GM21737 (cell line): ENCODE data around the gene PDIA5.
A peak's percentile ranks its signal among the peaks of the same experiment; 100 is the strongest.

Experiments used
- ATAC-seq: cut with Tn5 transposase; IDR thresholded peaks from one replicate; pipeline ENCODE4 v1.9.1; 2021; ENCODE audit warnings: mild to moderate bottlenecking, moderate library complexity; ENCODE audit not compliant: unreplicated experiment

Gene PDIA5

DNA sequence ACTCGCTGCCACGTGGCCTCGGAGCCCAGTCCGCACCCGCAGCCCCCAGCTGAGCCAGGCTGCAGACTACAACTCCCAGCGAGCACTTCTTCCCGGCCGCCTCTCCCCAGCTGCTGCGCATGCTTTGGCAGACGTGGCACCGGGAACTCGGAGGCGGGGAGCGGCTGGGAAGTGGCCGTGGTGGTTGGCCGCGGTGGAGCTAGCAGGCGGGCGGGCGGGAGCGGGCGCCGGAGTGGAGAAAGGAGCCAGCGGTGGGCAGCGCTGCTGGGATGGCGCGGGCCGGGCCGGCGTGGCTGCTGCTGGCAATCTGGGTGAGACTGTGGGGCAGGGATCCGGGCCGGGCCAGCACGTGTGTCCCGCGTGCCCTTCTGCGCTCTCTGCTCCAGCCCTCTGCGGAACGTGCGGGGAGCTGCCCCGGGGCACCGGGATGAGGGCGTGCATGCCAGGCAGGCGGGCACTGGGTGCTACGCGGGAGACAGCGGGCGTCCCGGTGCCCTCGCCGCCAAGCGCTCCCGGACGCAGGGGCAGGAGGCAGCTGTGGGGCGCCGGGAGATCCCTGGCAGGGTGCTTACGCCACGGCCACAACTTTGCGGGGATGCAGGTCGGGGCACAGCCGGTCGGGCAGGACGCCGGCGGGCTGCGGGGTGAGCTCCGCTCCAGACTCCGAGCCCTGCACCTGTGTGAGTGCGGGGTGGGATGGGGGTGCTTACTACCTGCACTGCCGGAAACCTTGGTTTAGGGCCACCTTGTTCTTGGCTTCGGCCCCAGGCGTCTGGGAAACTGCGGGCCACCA is at the start of gene PDIA5:
TSS of gene PDIA5 (plus strand) at position 130 of the 793 bp plus-strand sequence. CDS start at position 270, 140 bp downstream.
- ATAC-seq, result peak; percentile 79

DNA sequence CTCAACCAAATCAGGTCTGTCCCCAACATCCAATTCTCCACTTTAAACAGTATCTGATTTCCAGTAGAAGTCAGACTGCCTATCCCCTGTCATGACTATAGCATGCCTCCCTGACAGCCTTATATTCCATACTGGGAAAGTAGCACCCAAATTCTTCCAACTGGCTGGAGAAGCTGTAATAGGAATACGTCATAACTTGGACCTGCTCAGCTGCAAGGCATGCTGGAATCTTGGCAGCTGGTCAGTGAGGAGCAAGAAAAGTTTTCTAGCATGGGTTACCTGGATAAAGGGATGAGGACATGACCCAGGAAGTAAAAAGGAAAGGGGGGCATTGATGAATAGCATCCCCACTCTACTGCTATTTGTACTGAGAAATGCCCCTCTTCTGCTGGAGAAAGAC is 48.1 kb upstream of the PDIA5 start:
- no peak for ATAC-seq

DNA sequence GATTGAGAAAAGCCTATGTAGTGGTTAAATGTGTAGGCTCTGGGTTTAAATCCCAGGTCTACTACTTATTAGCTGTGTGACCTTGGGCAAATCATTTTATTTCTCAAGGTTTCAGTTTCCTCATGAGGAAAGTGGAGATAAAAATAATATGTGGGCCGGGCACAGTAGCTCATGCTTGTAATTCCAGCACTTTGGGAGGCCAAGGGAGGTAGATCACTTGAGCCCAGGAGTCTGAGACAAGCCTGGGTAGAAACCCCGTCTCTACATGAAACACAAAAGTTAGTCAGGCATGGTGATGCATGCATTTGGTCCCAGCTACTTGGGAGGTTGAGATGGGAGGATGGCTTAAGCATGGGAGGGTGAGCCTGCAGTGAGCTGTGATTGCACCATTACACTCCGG is 47.7 kb upstream of the PDIA5 start:
- ATAC-seq, result no peak

DNA sequence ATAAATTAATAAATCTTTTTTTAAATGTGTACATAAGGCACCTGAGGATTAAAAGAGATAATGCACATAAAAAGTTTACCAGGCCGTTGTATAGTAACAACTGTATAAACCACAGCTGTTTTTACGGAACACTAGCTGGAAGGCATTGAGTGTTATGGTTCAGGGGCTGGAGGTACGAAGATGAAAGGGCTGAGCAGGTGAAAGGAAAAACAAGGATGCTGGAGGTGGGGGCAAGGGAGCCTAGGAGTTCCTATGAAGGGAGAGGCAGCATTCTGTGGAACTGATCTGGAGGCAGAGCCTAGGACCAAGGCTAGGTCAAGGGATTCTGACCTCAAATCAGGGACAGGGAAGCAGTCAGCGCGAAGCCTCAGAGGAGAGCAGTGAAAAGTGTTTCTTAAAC is 47.2 kb upstream of the PDIA5 start:
- ATAC-seq, result no peak

DNA sequence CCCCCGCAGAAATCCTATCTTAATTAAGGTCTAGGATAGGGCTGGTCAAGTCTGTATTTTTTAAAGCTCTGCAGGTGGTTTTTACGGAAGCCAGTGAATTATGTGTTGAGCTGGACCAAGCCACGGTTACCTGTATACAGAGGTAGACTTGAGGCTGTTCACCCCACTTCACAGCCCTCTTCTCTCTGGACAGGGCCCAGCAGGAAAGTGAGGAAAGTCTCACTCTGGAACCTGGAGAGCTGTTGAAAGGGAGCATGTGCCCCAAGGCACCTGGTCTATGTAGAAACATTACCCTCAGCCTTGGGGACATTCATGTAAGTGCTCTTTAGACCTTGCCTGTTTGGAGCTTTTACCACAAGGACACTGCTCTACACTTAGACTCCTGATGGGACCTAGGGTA is 46.1 kb upstream of the PDIA5 start:
- ATAC-seq, result no peak

DNA sequence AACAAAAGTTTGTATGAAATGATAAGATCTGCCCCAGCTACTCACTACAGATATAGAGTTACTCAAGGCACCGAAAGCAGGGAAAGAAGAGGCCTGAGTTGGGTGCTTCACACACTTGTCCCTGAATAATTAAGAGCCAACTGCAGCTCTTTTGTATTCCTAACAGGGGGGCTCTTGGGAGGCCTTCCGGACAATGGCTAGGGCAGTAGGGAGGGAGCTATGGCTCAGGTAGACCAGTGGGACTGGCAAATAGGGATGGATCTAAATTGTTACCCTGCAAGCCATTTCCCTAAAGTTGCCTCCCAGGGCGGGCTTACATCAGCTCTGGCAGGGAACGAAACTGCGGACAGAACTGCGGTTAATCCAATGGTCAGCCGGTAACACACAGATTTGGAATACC is 45.4 kb upstream of the PDIA5 start:
- ATAC-seq, result no peak

DNA sequence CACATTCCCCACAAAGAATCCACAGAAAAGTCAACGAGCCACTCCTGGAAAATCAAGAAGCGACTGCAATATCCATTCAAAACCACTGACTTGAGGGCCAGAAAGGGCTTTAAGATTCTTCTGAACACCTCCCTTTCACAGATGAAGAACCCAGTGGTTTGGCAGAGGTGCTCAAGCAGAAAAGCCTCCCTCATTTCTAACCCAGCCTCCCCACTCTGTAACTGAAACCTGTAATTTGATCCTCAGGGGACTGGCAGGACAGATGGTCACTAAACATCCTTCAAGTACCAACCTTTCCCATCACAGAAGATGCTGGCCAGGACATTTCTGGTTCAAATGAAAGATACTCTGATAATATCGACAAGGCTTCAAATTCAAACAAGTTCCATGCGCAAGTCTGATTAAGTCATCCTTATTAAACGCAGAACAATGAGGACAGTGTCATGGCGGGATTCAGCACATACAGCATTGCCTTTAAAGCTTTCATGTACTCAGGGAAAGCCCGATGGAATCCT is 44.8 kb upstream of the PDIA5 start:
- ATAC-seq, result no peak

DNA sequence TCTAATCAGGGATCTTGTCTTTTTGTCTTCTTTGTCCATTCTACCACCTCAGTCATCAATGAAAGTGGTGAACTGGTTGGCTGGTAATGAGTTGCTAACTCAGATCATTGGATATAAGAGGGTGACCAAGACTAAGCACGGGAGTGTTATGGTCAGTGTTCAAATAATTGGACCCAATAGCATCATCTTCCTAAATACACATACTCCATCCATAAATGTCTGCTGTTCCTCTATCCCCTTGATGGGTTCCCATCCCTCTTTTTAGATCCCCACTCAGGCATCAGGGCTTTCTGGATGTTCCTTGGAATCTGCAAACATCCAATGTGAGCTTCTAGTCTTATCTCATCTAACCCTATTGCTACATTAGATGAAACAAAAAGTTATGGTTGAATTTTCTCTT is 42.8 kb upstream of the PDIA5 start:
- no peak for ATAC-seq

DNA sequence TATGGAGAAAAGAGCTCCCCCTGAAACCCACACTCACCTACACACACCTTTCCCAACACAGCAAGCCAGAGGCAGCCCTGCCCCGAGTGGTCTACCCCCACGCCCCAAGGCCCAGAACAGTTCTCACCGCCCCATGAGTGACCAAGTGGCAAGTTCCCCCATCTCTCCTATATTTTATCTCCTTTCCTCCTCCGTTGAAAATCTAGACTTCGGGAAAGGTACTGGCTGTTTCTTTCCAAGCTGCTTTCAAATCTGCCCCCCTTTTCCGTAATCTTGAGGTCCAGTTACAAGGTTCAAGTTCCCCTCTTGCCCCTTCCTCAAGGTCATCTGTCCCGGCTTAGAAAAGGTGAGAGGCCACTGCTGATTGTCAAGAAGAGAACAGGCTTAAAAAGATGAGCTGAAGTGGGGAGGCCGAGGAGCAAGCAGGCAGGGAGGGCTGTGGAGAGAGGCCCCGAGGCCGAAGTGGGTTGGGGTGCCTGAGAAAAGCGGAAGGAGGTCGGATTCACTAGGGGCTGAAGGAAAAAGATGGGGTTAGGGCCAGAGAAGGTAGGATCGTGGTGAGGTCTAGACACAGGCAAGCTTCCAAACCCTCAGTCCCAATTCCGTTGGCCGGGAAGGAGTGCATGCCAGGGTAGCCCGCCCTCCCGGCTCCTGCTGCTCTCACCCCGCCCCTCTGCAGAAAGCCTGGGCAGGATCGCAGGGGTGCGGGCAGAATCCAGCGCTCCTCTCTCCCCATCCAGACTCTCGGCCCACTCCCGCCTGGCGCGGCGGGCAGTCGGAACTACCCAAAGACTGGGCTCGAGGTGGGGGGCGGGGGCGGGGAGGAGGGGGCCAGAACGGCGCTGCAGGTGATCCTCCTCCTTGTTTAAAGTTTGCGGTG is 40.9 kb upstream of the PDIA5 start:
- ATAC-seq, result no peak

DNA sequence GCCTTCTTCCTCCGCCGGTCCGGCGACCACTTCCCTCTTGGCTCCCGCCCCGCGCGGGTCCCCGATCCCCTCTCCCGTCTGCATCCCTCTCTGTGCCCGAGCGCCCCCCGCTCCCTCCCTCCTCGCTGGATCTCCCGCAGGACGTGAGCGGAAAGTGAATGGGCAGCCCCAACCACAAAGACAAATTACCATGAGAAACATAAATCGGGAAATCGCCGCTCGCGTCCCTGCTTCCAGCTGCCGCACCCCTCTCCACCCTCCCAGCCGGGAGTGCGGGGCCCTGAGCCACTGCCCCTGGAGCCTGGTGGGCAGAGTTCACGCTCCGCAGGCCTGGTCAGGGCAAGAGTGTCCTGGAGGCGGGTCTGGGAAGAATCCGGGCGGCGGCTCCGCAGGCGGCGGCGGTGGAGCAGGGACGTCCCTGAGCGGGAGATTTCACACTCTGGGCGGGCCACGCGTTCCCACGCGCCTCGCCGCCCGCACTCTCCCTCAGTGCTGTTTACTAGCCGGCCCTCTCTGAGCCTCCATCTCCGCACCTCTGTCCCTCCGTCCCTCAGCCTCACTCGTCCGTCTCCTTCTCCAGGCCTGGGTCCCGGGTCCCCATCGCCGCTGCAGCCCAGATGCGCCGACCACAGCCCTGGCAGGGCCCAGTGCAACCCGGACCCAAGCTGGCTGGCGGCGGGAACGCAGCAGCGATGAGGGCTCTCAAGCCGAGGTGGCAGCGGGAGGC is 40.1 kb upstream of the PDIA5 start:
- no peak for ATAC-seq

DNA sequence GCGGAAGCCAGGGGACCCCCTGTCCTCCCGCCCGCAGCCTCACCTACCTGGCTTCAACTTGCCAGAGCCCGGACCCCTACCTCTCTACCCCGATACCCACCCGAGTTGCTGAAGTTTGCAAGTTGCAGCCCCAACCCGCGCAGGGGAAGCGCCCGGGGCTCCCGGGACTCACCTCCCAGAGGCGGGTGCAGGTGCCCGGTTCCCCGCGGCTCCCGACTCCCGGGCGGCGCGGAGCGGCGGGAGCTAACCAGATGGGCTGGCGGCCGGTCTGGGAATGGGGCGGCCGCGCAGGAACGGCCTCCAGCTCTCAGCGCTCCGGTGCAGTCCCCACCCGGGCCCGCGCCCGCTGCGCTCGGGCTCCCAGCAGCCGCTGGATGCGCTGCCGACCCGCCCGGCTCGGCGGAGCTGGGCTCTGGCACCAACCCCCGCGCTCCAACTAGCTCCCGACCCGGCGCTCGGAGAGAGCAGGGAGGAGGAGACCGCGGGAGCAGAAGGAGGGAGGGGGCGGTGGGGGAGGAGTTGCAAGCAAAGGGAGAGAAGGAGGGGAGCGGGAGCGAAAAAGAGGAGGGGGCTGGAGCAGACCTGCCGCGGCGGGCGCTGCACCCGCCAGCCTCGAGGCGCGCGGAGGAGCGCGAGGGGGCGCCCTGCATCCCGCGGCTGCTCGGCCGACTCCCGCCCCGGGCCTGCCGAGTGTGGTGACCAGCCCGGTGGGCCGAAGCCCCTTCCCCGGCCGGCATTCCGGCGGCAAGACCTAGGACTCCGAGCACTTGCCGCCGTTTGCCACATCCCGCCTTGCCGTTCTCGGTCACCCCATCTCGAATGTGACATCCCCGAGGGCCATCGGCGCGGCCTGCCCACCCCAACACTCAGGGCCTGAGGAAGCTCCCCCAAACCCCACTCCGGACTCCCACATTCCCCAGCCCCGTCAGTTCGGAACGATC is 39.3 kb upstream of the PDIA5 start, which contains the start of gene SEMA5B:
TSS of gene SEMA5B (minus strand) at position 472 of the 941 bp plus-strand sequence. CDS start 66,500 bp downstream, outside the sequence.
- ATAC-seq, result no peak

DNA sequence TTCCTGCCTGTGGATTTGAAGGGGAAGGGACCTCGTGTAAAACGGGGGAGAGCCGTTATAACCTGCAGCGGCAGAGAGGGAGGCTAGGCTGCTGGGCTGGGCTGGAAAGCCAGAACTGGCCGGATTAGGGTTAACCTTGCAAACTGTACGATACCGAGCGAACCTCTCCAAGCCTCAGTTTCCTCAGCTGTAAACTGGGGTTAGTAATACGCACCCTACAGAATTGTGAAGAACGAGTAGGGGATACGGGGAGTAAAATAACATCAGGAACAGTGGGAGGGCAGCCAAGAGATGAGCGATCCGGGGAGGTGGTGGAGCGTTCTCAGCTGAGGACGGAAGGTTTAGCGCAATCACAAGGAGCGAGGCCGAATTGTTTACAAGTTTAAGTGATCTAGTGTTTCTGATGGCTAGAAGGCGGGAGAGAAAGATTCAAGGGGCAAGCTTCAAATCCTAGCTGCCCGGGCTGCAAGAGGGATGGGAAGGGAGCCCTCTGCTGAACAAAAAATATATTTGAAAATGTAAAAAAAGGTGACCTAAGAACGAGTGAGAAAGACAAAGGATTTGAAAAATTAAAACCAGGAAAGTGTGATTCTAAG is 38.5 kb upstream of the PDIA5 start:
- no peak for ATAC-seq

DNA sequence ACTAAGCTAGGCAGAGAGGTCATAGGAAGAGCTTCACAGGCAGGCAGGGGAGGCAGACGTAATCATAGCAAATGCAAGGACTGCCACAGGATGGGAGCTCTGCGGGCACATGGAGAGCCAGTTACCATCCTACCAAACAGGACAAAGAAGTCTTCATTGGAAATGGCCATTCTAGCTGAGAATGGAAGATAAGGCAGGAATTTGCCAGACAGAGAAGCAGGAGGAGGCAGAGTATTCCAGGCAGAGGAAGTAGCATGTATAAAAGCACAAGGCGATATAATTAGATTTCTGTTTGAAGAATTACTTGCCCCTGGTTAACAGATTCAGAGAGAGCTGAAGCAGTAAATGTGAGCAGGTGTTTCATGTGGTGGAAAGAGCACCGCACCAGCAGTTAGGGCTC is 35.8 kb upstream of the PDIA5 start:
- ATAC-seq, result no peak

DNA sequence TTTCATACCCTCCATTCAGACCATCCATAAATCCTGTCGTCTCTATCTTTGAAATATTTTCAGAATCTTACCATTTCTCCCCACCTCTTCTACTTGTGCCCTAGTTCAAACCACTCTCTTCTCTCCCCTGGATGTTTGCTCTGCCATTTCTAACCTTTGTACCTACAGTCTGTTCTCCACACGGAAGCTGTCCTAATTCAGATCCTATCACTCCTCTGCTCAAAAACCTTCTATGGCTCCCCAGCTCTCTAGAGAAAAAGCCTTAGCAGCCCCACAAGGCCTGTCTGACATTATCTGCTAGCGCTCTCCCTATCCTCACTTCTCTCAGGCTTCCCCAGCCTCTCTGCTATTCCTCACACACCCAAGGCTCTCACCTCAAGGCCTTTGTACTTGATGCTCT is 34.8 kb upstream of the PDIA5 start:
- ATAC-seq, result no peak

DNA sequence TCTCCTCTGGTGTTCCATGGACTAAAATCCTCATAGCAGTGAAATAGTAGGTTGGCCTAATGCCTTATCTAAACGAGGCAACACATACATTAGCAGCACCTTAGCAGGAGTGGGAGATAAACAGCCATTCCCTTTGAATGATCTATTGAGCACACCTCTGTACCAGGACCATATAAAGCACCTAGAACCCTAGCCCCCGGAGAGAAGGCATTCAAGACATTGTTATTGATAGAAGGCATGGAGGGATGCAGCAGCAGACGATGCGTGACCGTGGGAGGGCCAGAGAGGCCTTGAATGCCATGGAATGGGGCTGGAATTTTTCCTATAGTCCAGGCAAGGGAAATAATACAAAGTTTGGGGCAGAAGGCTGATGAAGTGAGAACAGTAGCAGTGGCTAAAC is 32.7 kb upstream of the PDIA5 start:
- ATAC-seq, result no peak

DNA sequence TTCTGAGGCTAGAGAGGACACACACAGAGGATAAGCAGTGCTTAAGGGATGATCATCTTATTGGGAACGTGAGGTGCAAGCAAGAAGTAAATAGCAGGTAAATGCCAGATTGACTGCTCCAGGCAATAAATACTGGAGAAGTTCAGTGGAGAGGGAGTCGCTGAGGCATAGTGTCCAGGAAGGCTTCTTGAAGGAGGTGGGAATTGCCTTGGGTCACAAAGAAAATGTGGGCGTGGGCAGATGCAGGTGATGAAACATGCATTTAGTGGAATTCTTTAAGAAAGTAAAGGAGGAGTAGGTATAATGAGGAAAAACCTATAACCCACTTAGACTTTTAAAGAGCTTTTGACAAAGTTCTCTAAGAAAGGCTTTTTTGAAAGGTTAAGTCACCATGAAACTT is 31.8 kb upstream of the PDIA5 start:
- no peak for ATAC-seq

DNA sequence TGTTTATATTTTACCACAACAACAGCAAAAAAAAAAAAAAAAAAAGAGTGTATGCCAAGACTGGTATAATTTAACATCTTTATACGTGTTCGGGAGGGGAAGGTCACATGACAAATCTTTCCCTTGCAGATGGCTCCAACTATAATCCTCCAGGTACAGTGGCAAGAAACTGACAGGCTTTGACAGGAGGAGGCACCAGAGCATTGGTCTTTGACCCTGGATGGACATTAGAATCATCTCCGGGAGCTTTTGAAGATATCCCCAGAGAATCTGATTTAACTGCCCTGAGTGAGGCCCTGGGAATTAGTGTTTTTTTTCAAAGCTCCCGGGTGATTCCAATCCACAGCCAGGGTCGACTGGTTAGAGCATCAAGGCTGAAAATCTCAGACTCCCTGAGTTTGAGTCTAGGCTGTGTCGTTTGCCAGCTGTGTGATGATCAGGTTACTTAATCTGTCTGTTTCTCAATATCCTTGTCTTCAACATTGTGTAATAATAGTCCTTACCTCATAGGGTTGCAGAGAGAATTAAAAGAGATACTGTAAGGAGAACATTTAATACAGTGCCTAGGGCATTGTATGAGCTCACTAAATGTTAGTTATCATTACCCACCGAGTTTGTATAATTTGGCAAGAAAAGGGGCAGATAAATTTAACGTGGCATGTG is 30.3 kb upstream of the PDIA5 start:
- ATAC-seq, result no peak

DNA sequence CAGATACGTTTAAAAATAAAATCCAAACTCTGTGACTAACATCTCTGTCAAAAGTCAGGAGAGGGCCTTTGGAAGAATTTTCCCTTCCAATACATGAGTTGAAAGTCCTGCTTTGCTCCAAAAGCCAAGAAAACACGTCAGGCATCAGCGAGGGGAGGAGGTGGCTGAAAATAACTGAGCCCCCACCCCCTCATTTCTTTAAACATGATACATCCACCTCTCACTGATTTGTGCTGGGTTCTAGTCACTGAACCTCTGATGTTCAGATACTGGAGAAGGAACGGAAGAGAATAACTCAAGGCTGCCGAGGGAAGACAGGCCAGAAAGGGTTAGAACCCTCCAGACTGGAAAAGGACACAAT is 29.8 kb upstream of the PDIA5 start:
- no peak for ATAC-seq

DNA sequence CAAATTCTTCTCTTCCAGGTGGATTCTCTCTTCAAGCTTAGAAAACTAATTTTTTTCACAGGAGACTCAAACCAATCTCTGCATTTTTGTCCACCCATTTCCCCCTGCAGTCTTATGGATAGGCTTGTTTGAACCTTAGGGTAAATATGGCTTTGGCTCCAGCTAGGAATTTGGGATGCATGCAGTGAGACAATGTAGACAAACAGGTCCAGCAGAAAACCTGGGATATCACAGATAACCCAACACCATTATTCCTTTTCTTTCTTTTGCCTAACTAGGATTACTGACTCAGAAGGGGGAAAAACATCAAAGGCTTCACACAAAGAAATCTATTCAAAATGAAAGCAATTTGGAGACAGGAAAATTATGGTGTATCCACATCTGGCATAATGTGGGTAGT is 28.1 kb upstream of the PDIA5 start:
- no peak for ATAC-seq
